ENCODE measurements around the gene RNF224. TPM values are rescaled to one million over a fixed set of nuclear protein-coding genes. Genes with fewer than 3 reads are reported as not detected.

Gene RNF224
- total and polyA plus RNA-seq, 7 experiments from 2014 or later: 0.12 TPM; not detected in 6

- H3K36me3 ChIP-seq (ENCODE audit: control insufficient read depth in 2 of 3, insufficient read depth in 3 of 3, low read length in 3 of 3): peaks cover 0 to 3% (median 0%) of the 10 kb centered on the region in 3 experiments
- Mint-ChIP-seq H3K9me3 (peaks cover 0 to under 1% (median 0%) of the 10 kb centered on the region in 11 donors), H3K36me3 (no peaks in the 10 kb centered on the region), H3K27me3 (no peaks in the 10 kb centered on the region), H3K4me3 (no peak overlapping the region), H3K27ac (no peak overlapping the region), H3K4me1 (peaks cover 0 to 6% (median 5%) of the 10 kb centered on the region in 7 donors)
- H3K27me3 ChIP-seq (ENCODE audit: control insufficient read depth in 2 of 2, insufficient read depth in 2 of 2, low read length in 2 of 2): no peaks in the 10 kb centered on the region
- H3K4me1 ChIP-seq (ENCODE audit: control insufficient read depth in 2 of 2, insufficient read depth in 2 of 2, low read length in 2 of 2): peaks cover 0 to 4% of the 10 kb centered on the region in 2 donors
- intact Hi-C loops (cut with micrococcal nuclease): no loop called here
- H3K9me3 ChIP-seq (ENCODE audit: control insufficient read depth in 2 of 3, low read length in 3 of 3): no peaks in the 10 kb centered on the region
- H3K27ac ChIP-seq (ENCODE audit: low read depth, low read length): no peak overlapping the region
- H3K4me3 ChIP-seq (ENCODE audit: low read length): no peak overlapping the region
- DNase-seq: no peak
- ChIA-PET POLR2A (interaction anchor here (9.5 kb wide), 1 partner anchor 10 kb away, joined by 168 read pairs; the partner anchor contains the start of gene TUBB4B), CTCF (interaction anchor here (1.1 kb wide), 1 partner anchor 14 kb away, joined by 4 read pairs; no protein-coding TSS in a partner anchor)
- no peak for ATAC-seq
These were observed 23.3 kb downstream of the RNF224 start for GRCh38 chr9:137250329-137251193.

- no peak within 1 kb of the TSS for H3K27ac ChIP-seq (ENCODE audit: low read depth, low read length)
- H3K27me3 ChIP-seq (ENCODE audit: control insufficient read depth in 2 of 2, insufficient read depth in 2 of 2, low read length in 2 of 2): no peaks in the 10 kb centered on the region
- ChIA-PET POLR2A (interaction anchor here (9.5 kb wide), 1 partner anchor 10 kb away, joined by 168 read pairs; the partner anchor contains the start of gene TUBB4B), CTCF (no interaction called here)
- no peaks in the 10 kb centered on the region for H3K36me3 Mint-ChIP-seq
- peaks cover 0 to 1% (median 0%) of the 10 kb centered on the region in 11 donors for H3K9me3 Mint-ChIP-seq
- H3K36me3 ChIP-seq (ENCODE audit: control insufficient read depth in 2 of 3, insufficient read depth in 3 of 3, low read length in 3 of 3): peaks cover 0 to 6% (median 0%) of the 10 kb centered on the region in 3 experiments
- no peaks in the 10 kb centered on the region for H3K9me3 ChIP-seq (ENCODE audit: control insufficient read depth in 2 of 3, low read length in 3 of 3)
- peaks cover 0 to 11% (median 7%) of the 10 kb centered on the region in 7 donors for H3K4me1 Mint-ChIP-seq
- DNase-seq (no peak), ATAC-seq (no peak)
- intact Hi-C loops (cut with micrococcal nuclease): no loop called here
- H3K27me3 Mint-ChIP-seq: no peaks in the 10 kb centered on the region
- peaks cover 5 to 7% of the 10 kb centered on the region in 2 donors for H3K4me1 ChIP-seq (ENCODE audit: control insufficient read depth in 2 of 2, insufficient read depth in 2 of 2, low read length in 2 of 2)
- H3K4me3 ChIP-seq (ENCODE audit: low read length): no peak within 1 kb of the TSS
- H3K4me3 Mint-ChIP-seq: peak within 1 kb of the TSS in 1 of 10 donors; percentile 79
- H3K27ac Mint-ChIP-seq: peak within 1 kb of the TSS in 1 of 9 donors; percentile 3
These were observed 23.8 kb downstream of the RNF224 start, which contains the start of gene STPG3 for GRCh38 chr9:137251194-137251461. STPG3 (plus strand) TSS chr9:137251286; CDS start chr9:137251287, 1 bp downstream.

- Histone ChIP-seq H3K27me3 (ENCODE audit: control insufficient read depth in 2 of 2, insufficient read depth in 2 of 2, low read length in 2 of 2) (no peaks in the 10 kb centered on the region), H3K27ac (ENCODE audit: low read depth, low read length) (no peak overlapping the region), H3K36me3 (ENCODE audit: control insufficient read depth in 2 of 3, insufficient read depth in 3 of 3, low read length in 3 of 3) (peaks cover 0 to 10% (median 0%) of the 10 kb centered on the region in 3 experiments), H3K9me3 (ENCODE audit: control insufficient read depth in 2 of 3, low read length in 3 of 3) (no peaks in the 10 kb centered on the region), H3K4me3 (ENCODE audit: low read length) (no peak overlapping the region), H3K4me1 (ENCODE audit: control insufficient read depth in 2 of 2, insufficient read depth in 2 of 2, low read length in 2 of 2) (peaks cover 10 to 11% of the 10 kb centered on the region in 2 donors)
- no peaks in the 10 kb centered on the region for H3K36me3 Mint-ChIP-seq
- no peaks in the 10 kb centered on the region for H3K27me3 Mint-ChIP-seq
- CTCF ChIA-PET: no interaction called here
- H3K27ac Mint-ChIP-seq: peak overlapping the region in 1 of 9 donors; percentile 3
- DNase-seq: no peak
- intact Hi-C loops (cut with micrococcal nuclease): no loop called here
- peaks cover 0 to 1% (median 0%) of the 10 kb centered on the region in 11 donors for H3K9me3 Mint-ChIP-seq
- H3K4me3 Mint-ChIP-seq: peak overlapping the region in 1 of 10 donors; percentile 45
- POLR2A ChIA-PET: interaction anchor here (9.5 kb wide), 1 partner anchor 11 kb away, joined by 168 read pairs; the partner anchor contains the start of gene TUBB4B
- H3K4me1 Mint-ChIP-seq: peaks cover 0 to 17% (median 13%) of the 10 kb centered on the region in 7 donors
- no peak for ATAC-seq
These were observed 24.4 kb downstream of the RNF224 start for GRCh38 chr9:137251490-137252268.

GRCh38 chr9:137252555-137253506 lies 25.5 kb downstream of the RNF224 start:
- peaks cover 0 to 22% (median 15%) of the 10 kb centered on the region in 7 donors for H3K4me1 Mint-ChIP-seq
- Histone ChIP-seq H3K4me3 (ENCODE audit: low read length) (no peak overlapping the region), H3K27me3 (ENCODE audit: control insufficient read depth in 2 of 2, insufficient read depth in 2 of 2, low read length in 2 of 2) (no peaks in the 10 kb centered on the region), H3K27ac (ENCODE audit: low read depth, low read length) (no peak overlapping the region), H3K4me1 (ENCODE audit: control insufficient read depth in 2 of 2, insufficient read depth in 2 of 2, low read length in 2 of 2) (peaks cover 11% of the 10 kb centered on the region in 2 donors), H3K9me3 (ENCODE audit: control insufficient read depth in 2 of 3, low read length in 3 of 3) (no peaks in the 10 kb centered on the region), H3K36me3 (ENCODE audit: control insufficient read depth in 2 of 3, insufficient read depth in 3 of 3, low read length in 3 of 3) (peaks cover 0 to 16% (median 0%) of the 10 kb centered on the region in 3 experiments)
- ChIA-PET CTCF (interaction anchor here (0.7 to 2.6 kb wide), 3 partner anchors 12 to 152 kb away, joined by 3 to 9 read pairs (median 5); partner anchors contain the start of gene TUBB4B), POLR2A (interaction anchor here (9.5 kb wide), 1 partner anchor 12 kb away, joined by 168 read pairs; the partner anchor contains the start of gene TUBB4B)
- no peaks in the 10 kb centered on the region for H3K27me3 Mint-ChIP-seq
- ATAC-seq: no peak
- peaks cover 0 to 1% (median 0%) of the 10 kb centered on the region in 11 donors for H3K9me3 Mint-ChIP-seq
- DNase-seq: no peak
- intact Hi-C loops (cut with micrococcal nuclease): no loop called here
- H3K36me3 Mint-ChIP-seq: peaks cover 0 to 1% (median 0%) of the 10 kb centered on the region in 5 donors
- no peak overlapping the region for H3K4me3 Mint-ChIP-seq
- no peak overlapping the region for H3K27ac Mint-ChIP-seq

GRCh38 chr9:137253717-137254623 lies 26.7 kb downstream of the RNF224 start:
- Mint-ChIP-seq H3K4me1 (peaks cover 0 to 22% (median 15%) of the 10 kb centered on the region in 7 donors), H3K9me3 (peaks cover 0 to 1% (median 0%) of the 10 kb centered on the region in 11 donors), H3K27me3 (no peaks in the 10 kb centered on the region), H3K36me3 (peaks cover 0 to 3% (median 0%) of the 10 kb centered on the region in 5 donors), H3K4me3 (peak overlapping the region; percentile 77 to 91 (median 88)), H3K27ac (peak overlapping the region in 7 of 9 donors; percentile 59 to 90 (median 76))
- no peaks in the 10 kb centered on the region for H3K27me3 ChIP-seq (ENCODE audit: control insufficient read depth in 2 of 2, insufficient read depth in 2 of 2, low read length in 2 of 2)
- no peak for ATAC-seq
- H3K27ac ChIP-seq (ENCODE audit: low read depth, low read length): no peak overlapping the region
- no peaks in the 10 kb centered on the region for H3K9me3 ChIP-seq (ENCODE audit: control insufficient read depth in 2 of 3, low read length in 3 of 3)
- H3K4me1 ChIP-seq (ENCODE audit: control insufficient read depth in 2 of 2, insufficient read depth in 2 of 2, low read length in 2 of 2): peaks cover 11% of the 10 kb centered on the region in 2 donors
- ChIA-PET CTCF (interaction anchor here (0.7 to 2.6 kb wide), 4 partner anchors 12 to 153 kb away, joined by 3 to 9 read pairs (median 5); partner anchors contain the start of gene TUBB4B), POLR2A (interaction anchor here (0.7 to 9.5 kb wide), 8 partner anchors 12 to 845 kb away, joined by 3 to 168 read pairs (median 6); partner anchors contain the start of genes ANAPC2, EXD3, NOXA1 and RNF208)
- no peak for DNase-seq
- peak overlapping the region; percentile 82 for H3K4me3 ChIP-seq (ENCODE audit: low read length)
- peaks cover 0 to 27% (median 0%) of the 10 kb centered on the region in 3 experiments for H3K36me3 ChIP-seq (ENCODE audit: control insufficient read depth in 2 of 3, insufficient read depth in 3 of 3, low read length in 3 of 3)
- intact Hi-C loops (cut with micrococcal nuclease): loop anchor here in 1 of 2 donors (2.0 kb wide), 1 partner anchor 17 kb away; no protein-coding TSS in a partner anchor
